Adrenal gland (tissue), 12 donors: Measurements from ENCODE around the gene MROH7. TPM values are rescaled to one million over a fixed set of nuclear protein-coding genes. Genes with fewer than 3 reads are reported as not detected.

Experiments used
- DNase-seq, 7 donors: peaks; one replicate each; pipeline ENCODE4 v3.0.0-alpha.2; 2019 to 2020
- H3K27ac ChIP-seq, 5 donors: fragments of 200-600 bp; sonication (generic) in 4 of 5; 1 replicate in 3 of 5; 2 replicates in 2 of 5; pipeline versions ENCODE4 v1.5.1 to v1.8.0; 2016 to 2020; ENCODE audit warnings: mild to moderate bottlenecking in 1 of 5
- H3K27me3 ChIP-seq: fragments of 200-600 bp; 2 replicates; pipeline ENCODE4 v1.8.0; 2021
- H3K36me3 ChIP-seq, 2 donors: fragments of 200-600 bp; replicated peaks in 1 of 2; 1 replicate in 1 of 2; 2 replicates in 1 of 2; pipeline versions ENCODE4 v1.5.1 to v1.8.0; 2018 to 2022
- H3K4me1 ChIP-seq, 2 donors: fragments of 200-600 bp; replicated peaks in 1 of 2; 1 replicate in 1 of 2; 2 replicates in 1 of 2; pipeline versions ENCODE4 v1.5.1 to v1.8.0; 2018 to 2021
- H3K4me3 ChIP-seq, 4 donors: fragments of 200-600 bp; sonication (generic) in 3 of 4; one replicate each; pipeline ENCODE4 v1.5.1; 2016 to 2018
- H3K9me3 ChIP-seq, 3 donors: fragments of 200-600 bp; sonication (generic) in 1 of 3; replicated peaks in 1 of 3; 1 replicate in 2 of 3; 2 replicates in 1 of 3; pipeline versions ENCODE4 v1.5.1 to v1.8.0; 2016 to 2021
- POLR2A ChIP-seq, 2 donors: fragments of 450-650 bp; IDR thresholded peaks; one replicate each; pipeline ENCODE4 v1.6.1; 2017; ENCODE audit warnings: antibody characterized with exemption in 2 of 2, mild to moderate bottlenecking in 2 of 2, moderate library complexity in 1 of 2
- WGBS, 4 donors: extraction: QIAGEN DNeasy Blood & Tissue Kit in 2 of 4; methylation state at CpG; one replicate each; pipeline versions ENCODE4 v1.1.5 to v1.1.7; 2013 to 2017; 5-methylcytosine and 5-hydroxymethylcytosine counted together
- intact Hi-C, 2 donors: fragments of 100-400 bp; cut with DNase I; formaldehyde crosslinking; loops; one replicate each; pipeline versions ENCODE4 v1.14.1 to v1.15.0; 2022 to 2023
- polyA plus RNA-seq, 3 donors: library from polyadenylated mRNA; stranded (reverse); fragments of 200-250 nt in 2 of 3; fragments of 350-450 nt in 1 of 3; fragmentation: Illumina TruSeq in 1 of 3; extraction: RNeasy Lipid Tissue Mini Kit (QIAGEN cat#74804) in 1 of 3; gene quantifications; one replicate each; pipeline ENCODE4 v1.2.3, GENCODE V29; 2013 to 2014
- total RNA-seq, 9 donors: library from RNA; depleted of rRNA in 4 of 9; stranded (reverse); fragments of >200 nt in 4 of 9; fragments of 120-200 nt in 1 of 9; fragmentation: NEBNext Ultra II Directional in 1 of 9; extraction: Animal tissue kit (Norgen Biotek cat#: 25700) in 1 of 9; gene quantifications; one replicate each; pipeline versions ENCODE4 v1.1.0 to v1.2.4, GENCODE V29; 2013 to 2023
- TF ChIP-seq, protein P1 (sequence below), 6 experiments: fragments of 450-650 bp in 4 of 6; fragments of 200-600 bp in 2 of 6; sonication (generic) in 1 of 6; IDR thresholded peaks; 1 replicate in 5 of 6; 2 replicates in 1 of 6; pipeline versions ENCODE4 v1.5.1 to v1.8.0; 2016 to 2021; ENCODE audit warnings: antibody characterized with exemption in 6 of 6, mild to moderate bottlenecking in 2 of 6, moderate library complexity in 1 of 6
- donor health status: healthy with polysubstance abuse.
- donor health status: Bipolar disorder and iron deficiency.
- donor health status: DM: yes; HTN: yes; CAD: no.
- donor health status: DM: no; HTN: no; CAD: no.
- donor health status: DM: no; HTN: no; CAD: no.
- donor health status: DM: yes; HTN: yes; CAD: no.

MROH7 gene
- total and polyA plus RNA-seq, 12 donors = 0.62 to 13.0 (median 2.1) TPM

DNA sequence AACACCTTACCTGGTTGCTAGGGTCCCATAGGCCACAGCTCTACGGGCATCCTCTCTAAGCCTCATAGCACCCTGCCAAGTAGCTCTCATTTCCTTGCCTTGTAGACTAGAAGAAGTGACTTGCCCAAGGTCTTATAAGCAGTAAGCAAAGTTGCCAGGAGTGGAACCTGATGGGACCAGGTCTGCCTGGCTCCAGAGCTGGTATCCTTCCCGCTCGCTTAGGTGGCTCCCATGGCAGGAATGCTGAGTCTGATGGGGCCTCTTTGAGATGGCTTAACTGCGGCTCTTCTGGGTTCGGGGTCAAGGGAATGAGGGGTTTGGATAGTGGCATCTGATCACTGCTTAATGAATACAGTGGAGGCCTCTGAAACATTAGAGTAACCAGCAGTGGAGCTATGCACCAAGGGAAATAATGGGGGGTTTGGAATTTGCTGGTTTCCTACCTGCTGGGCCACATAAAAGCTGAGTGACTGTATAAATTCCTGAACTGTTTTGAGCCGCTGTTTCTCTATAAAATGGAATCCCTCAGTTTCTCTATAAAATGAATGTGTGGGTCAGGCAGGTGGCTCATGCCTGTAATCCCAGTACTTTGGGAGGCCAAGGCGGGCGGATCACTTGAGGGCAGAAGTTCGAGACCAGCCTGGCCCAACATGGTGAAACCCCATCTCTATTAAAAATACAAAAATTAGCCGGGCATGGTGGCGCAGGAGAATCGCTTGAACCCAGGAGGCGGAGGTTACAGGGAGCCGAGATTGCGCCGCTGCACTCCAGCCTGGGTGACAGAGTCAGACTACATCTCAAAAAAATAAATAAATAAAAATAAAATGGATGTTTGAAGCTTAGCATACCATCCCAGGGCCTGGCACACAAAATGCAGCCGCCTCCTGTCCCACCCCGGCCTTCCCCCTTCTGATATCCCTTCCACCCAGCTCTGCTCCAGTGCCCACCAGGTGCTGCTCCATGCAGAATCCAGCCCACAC, 30.7 kb upstream of the MROH7 start:
- Histone ChIP-seq H3K9me3 (no peaks in the 10 kb centered on the region), H3K27me3 (no peaks in the 10 kb centered on the region), H3K4me1 (peaks cover 0 to 4% of the 10 kb centered on the region in 2 donors), H3K36me3 (no peaks in the 10 kb centered on the region), H3K27ac (no peak overlapping the region), H3K4me3 (no peak overlapping the region)
- no peak for TF ChIP-seq POLR2A (IDR thresholded peaks at IDR 0.05)
- TF ChIP-seq, protein P1, sequence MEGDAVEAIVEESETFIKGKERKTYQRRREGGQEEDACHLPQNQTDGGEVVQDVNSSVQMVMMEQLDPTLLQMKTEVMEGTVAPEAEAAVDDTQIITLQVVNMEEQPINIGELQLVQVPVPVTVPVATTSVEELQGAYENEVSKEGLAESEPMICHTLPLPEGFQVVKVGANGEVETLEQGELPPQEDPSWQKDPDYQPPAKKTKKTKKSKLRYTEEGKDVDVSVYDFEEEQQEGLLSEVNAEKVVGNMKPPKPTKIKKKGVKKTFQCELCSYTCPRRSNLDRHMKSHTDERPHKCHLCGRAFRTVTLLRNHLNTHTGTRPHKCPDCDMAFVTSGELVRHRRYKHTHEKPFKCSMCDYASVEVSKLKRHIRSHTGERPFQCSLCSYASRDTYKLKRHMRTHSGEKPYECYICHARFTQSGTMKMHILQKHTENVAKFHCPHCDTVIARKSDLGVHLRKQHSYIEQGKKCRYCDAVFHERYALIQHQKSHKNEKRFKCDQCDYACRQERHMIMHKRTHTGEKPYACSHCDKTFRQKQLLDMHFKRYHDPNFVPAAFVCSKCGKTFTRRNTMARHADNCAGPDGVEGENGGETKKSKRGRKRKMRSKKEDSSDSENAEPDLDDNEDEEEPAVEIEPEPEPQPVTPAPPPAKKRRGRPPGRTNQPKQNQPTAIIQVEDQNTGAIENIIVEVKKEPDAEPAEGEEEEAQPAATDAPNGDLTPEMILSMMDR (IDR thresholded peaks at IDR 0.05) = no peak
- WGBS, 4 donors = 96 to 98% (median 96%) methylated on average over 18 of the region's 18 CpGs
- DNase-seq = no peak
- intact Hi-C loops = no loop called here

DNA sequence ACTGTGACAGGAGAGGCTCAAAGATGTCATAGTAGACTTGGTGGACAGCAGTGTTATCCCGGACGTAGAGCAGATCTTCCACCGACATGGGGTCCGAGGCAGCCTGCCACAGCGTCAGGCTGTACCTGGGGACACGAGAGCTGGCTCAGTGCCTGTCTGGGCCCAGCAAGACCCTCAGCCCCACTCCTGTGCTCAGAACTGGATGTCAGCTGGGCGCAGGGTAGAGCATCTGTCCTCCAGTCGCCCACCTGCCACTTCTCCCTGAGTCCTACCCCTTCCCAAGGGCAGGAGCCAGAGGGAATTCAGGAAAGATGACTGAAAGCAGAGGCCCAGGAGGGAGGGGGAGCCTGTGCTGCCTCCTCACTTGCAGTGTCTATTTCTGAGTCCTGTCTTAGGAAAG, 30.0 kb upstream of the MROH7 start:
- H3K9me3 ChIP-seq = no peaks in the 10 kb centered on the region
- TF ChIP-seq, protein P1 (IDR thresholded peaks at IDR 0.05) = no peak
- TF ChIP-seq POLR2A (IDR thresholded peaks at IDR 0.05) = no peak
- intact Hi-C loops = no loop called here
- H3K4me3 ChIP-seq = no peak overlapping the region
- 89 to 92% (median 89%) methylated on average over 4 to 8 of the region's 8 CpGs for WGBS, 4 donors
- no peak overlapping the region for H3K27ac ChIP-seq
- no peak for DNase-seq
- no peaks in the 10 kb centered on the region for H3K27me3 ChIP-seq
- no peaks in the 10 kb centered on the region for H3K36me3 ChIP-seq
- H3K4me1 ChIP-seq = peaks cover 0 to 4% of the 10 kb centered on the region in 2 donors

DNA sequence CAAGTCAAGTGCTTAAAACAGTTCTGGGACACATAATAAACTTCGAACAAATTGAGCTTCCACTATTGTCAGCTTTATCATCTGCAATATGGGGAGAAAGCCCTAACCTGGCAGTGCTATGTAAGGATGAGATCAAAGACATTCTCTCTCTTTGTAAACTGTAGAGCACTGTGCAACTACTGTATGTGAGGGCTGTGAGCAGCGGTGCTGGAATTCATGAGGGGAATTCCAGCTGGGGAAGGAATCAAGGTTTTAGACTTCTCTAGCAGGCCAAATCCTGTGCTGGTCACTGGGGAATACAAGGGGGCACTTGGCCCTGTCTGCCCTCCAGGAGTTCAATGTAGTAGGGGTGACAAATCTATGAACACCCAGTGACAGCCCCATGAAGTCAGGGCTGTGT, 27.6 kb upstream of the MROH7 start:
- no peak overlapping the region for H3K4me3 ChIP-seq
- H3K4me1 ChIP-seq = peaks cover 0 to 4% of the 10 kb centered on the region in 2 donors
- TF ChIP-seq POLR2A (IDR thresholded peaks at IDR 0.05) = no peak
- TF ChIP-seq, protein P1 (IDR thresholded peaks at IDR 0.05) = no peak
- intact Hi-C loops = no loop called here
- DNase-seq = no peak
- H3K36me3 ChIP-seq = no peaks in the 10 kb centered on the region
- 77 to 94% (median 91%) methylated on average over 2 of the region's 2 CpGs for WGBS, 4 donors
- H3K27ac ChIP-seq = no peak overlapping the region
- no peaks in the 10 kb centered on the region for H3K9me3 ChIP-seq
- no peaks in the 10 kb centered on the region for H3K27me3 ChIP-seq

DNA sequence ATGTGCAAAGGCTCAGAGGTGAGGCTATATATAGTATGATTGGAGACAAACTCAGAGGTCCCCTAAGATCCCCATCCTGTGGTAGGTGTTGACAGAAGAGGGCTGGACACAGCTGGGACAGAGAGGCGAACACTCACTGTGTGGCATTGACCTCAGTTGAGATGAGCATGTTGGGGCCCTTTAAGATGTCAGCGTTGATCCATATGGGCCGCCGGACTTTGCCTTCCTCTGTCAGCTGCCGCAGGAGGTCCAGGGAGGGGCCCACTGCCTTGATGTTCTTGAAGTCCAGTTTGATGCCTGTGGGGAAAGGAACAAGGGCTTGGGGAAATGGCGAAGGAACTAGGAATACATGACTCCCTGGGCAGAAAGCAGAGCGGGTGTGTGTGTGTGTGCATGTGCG, 27.0 kb upstream of the MROH7 start:
- no peak for DNase-seq
- intact Hi-C loops = no loop called here
- Histone ChIP-seq H3K27me3 (no peaks in the 10 kb centered on the region), H3K4me3 (no peak overlapping the region), H3K36me3 (no peaks in the 10 kb centered on the region), H3K4me1 (peaks cover 0 to 3% of the 10 kb centered on the region in 2 donors), H3K9me3 (no peaks in the 10 kb centered on the region), H3K27ac (no peak overlapping the region)
- WGBS, 4 donors = 76 to 84% (median 81%) methylated on average over 8 of the region's 8 CpGs
- TF ChIP-seq, protein P1 (IDR thresholded peaks at IDR 0.05) = no peak
- no peak for TF ChIP-seq POLR2A (IDR thresholded peaks at IDR 0.05)
